Measurements from ENCODE around the gene SPPL2B.

GRCh38 chr19:2362970-2363300 lies 34.5 kb downstream of the SPPL2B start:
- no peak for TF ChIP-seq POLR2A (IDR thresholded peaks at IDR 0.05)
- TF ChIP-seq EP300 (IDR thresholded peaks at IDR 0.05) = no peak
- TF ChIP-seq CTCF (IDR thresholded peaks at IDR 0.05) = no peak

All from ovary (tissue), 3 donors.